ENCODE measurements around the gene SLIT1. TPM values are rescaled to one million over a fixed set of nuclear protein-coding genes. Genes with fewer than 3 reads are reported as not detected.

The SLIT1 gene
- total RNA-seq, 5 donors from 2014 or later (not counting 1 experiment from before 2014, with no cell fraction given), result 0.29 to 0.56 (median 0.49) TPM

- no peak overlapping the region for H3K27ac ChIP-seq (ENCODE audit: low read length)
- Mint-ChIP-seq H3K27me3 (no peaks in the 10 kb centered on the region), H3K36me3 (no peaks in the 10 kb centered on the region), H3K4me3 (no peak overlapping the region), H3K9me3 (no peaks in the 10 kb centered on the region), H3K27ac (no peak overlapping the region), H3K4me1 (no peaks in the 10 kb centered on the region)
- POLR2A ChIA-PET, result interaction anchor here in 1 of 2 donors (0.8 kb wide), 1 partner anchor 21 kb away, joined by 3 read pairs; no protein-coding TSS in a partner anchor
- no peaks in the 10 kb centered on the region for H3K9me3 ChIP-seq
- DNase-seq, result no peak
- CTCF ChIA-PET, result interaction anchor here in 1 of 2 donors (0.9 kb wide), 1 partner anchor 150 kb away, joined by 5 read pairs; no protein-coding TSS in a partner anchor
- H3K36me3 ChIP-seq (ENCODE audit: control insufficient read depth in 2 of 2, extremely low read depth in 1 of 2, insufficient read depth in 1 of 2, low read length in 1 of 2), result no peaks in the 10 kb centered on the region
- 41% methylated on average over 2 of the region's 4 CpGs for WGBS (ENCODE audit: insufficient coverage)
- H3K27me3 ChIP-seq (replicated peaks in 1 of 2; ENCODE audit: control insufficient read depth in 2 of 2, extremely low read depth in 1 of 2, insufficient read depth in 2 of 2, low read length in 1 of 2), result peaks cover 0 to 8% of the 10 kb centered on the region in 2 experiments
- ATAC-seq (replicated peaks in 1 of 4), result no peak
- H3K4me1 ChIP-seq (ENCODE audit: control insufficient read depth in 1 of 2, extremely low read depth in 1 of 2, insufficient read depth in 2 of 2, low read length in 2 of 2), result no peaks in the 10 kb centered on the region
- no peak overlapping the region for H3K4me3 ChIP-seq (ENCODE audit: control insufficient read depth in 1 of 2, extremely low read depth in 1 of 2, low read length in 1 of 2)
Measured at GRCh38 chr10:97058521-97058920, 127.2 kb downstream of the SLIT1 start.

DNA sequence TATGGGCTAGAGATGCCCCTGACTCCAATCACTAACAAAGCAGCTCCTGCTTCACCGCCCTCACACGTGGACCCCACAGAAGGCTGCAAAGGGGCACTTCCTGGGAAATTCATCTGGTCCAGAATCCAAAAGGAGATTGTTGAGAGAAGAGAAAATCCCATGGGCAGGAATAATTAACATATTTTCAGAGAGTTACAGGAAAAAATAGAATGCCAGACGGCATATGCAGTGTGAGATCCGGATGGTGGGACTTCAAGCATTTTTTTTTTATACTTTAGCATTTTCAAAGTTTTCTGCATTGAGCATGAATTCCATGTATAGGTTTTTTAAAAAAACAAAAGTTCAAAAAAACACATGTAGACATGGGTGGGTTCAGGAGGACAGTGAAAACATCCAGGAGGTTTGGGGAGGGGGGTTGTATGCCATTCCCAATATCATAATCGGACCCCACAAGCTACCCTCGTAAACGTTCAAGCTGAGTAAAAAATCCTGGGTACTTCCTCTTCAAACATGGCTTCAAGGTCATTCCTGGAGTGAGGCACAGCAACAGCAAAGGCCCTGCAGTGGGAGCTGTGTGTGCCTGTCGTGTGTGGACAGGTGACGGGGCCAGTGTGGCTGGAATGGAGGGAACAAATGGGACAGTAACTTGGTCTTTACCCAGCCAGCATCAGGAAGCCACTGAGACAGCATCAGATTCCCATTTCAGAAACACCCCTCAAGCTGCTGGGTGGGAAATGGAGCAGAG is 128.1 kb downstream of the SLIT1 start:
- ATAC-seq (replicated peaks in 1 of 4) (no peak), DNase-seq (no peak)
- Mint-ChIP-seq H3K9me3 (no peaks in the 10 kb centered on the region), H3K36me3 (no peaks in the 10 kb centered on the region), H3K27ac (no peak overlapping the region), H3K27me3 (no peaks in the 10 kb centered on the region), H3K4me3 (no peak overlapping the region), H3K4me1 (no peaks in the 10 kb centered on the region)
- CTCF ChIA-PET, result no interaction called here
- 83% methylated on average over 3 of the region's 9 CpGs for WGBS (ENCODE audit: insufficient coverage)
- no peak overlapping the region for H3K4me3 ChIP-seq (ENCODE audit: control insufficient read depth in 1 of 2, extremely low read depth in 1 of 2, low read length in 1 of 2)
- H3K27ac ChIP-seq (ENCODE audit: low read length), result no peak overlapping the region
- no peaks in the 10 kb centered on the region for H3K4me1 ChIP-seq (ENCODE audit: control insufficient read depth in 1 of 2, extremely low read depth in 1 of 2, insufficient read depth in 2 of 2, low read length in 2 of 2)
- POLR2A ChIA-PET, result interaction anchor here in 1 of 2 donors (0.8 kb wide), 1 partner anchor 20 kb away, joined by 3 read pairs; no protein-coding TSS in a partner anchor
- peaks cover 0 to 8% of the 10 kb centered on the region in 2 experiments for H3K27me3 ChIP-seq (replicated peaks in 1 of 2; ENCODE audit: control insufficient read depth in 2 of 2, extremely low read depth in 1 of 2, insufficient read depth in 2 of 2, low read length in 1 of 2)
- H3K36me3 ChIP-seq (ENCODE audit: control insufficient read depth in 2 of 2, extremely low read depth in 1 of 2, insufficient read depth in 1 of 2, low read length in 1 of 2), result no peaks in the 10 kb centered on the region
- H3K9me3 ChIP-seq, result no peaks in the 10 kb centered on the region

DNA sequence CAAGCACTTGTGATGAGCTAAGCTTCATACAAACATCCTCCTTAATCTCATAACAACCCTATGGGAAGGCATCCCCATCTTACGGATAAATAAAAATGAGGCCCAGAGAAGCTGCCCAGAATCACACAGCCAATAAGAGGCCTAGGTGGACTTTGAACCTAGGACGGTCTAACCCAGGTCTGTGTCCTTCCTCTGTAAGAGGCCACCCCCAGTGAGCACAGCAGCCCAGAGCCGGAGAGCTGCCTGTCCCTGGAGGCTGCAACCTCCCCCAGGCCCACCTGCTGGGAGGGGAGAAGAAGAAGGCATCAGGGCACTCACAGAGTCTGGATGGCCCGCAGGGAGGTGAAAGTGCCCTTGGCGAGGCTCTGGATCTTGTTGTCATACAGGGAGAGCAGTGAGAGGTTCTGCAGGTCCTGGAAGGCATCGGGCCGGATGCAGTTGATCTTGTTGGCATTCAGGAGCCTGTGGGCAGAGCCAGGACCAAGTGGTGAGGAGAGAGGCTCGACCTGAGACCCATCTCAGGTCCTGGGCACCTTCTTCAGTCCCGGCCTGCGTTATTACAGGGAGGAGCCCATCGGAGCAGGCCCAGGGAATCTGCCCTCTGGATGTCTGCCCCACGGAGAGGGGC is 129.6 kb downstream of the SLIT1 start:
- no peaks in the 10 kb centered on the region for H3K27me3 Mint-ChIP-seq
- no peak overlapping the region for H3K27ac Mint-ChIP-seq
- H3K4me3 ChIP-seq (ENCODE audit: control insufficient read depth in 1 of 2, extremely low read depth in 1 of 2, low read length in 1 of 2), result no peak overlapping the region
- H3K27me3 ChIP-seq (replicated peaks in 1 of 2; ENCODE audit: control insufficient read depth in 2 of 2, extremely low read depth in 1 of 2, insufficient read depth in 2 of 2, low read length in 1 of 2), result peaks cover 0 to 8% of the 10 kb centered on the region in 2 experiments
- DNase-seq, result no peak
- no peaks in the 10 kb centered on the region for H3K9me3 ChIP-seq
- ChIA-PET POLR2A (no interaction called here), CTCF (interaction anchor here (0.5 to 1.3 kb wide), 2 partner anchors 18 to 218 kb away, joined by 3 read pairs; no protein-coding TSS in a partner anchor)
- H3K36me3 ChIP-seq (ENCODE audit: control insufficient read depth in 2 of 2, extremely low read depth in 1 of 2, insufficient read depth in 1 of 2, low read length in 1 of 2), result no peaks in the 10 kb centered on the region
- 80% methylated on average over 9 of the region's 12 CpGs for WGBS (ENCODE audit: insufficient coverage)
- no peaks in the 10 kb centered on the region for H3K36me3 Mint-ChIP-seq
- H3K9me3 Mint-ChIP-seq, result no peaks in the 10 kb centered on the region
- no peak for ATAC-seq (replicated peaks in 1 of 4)
- H3K4me1 Mint-ChIP-seq, result no peaks in the 10 kb centered on the region
- H3K4me3 Mint-ChIP-seq, result no peak overlapping the region
- H3K4me1 ChIP-seq (ENCODE audit: control insufficient read depth in 1 of 2, extremely low read depth in 1 of 2, insufficient read depth in 2 of 2, low read length in 2 of 2), result no peaks in the 10 kb centered on the region
- H3K27ac ChIP-seq (ENCODE audit: low read length), result no peak overlapping the region

DNA sequence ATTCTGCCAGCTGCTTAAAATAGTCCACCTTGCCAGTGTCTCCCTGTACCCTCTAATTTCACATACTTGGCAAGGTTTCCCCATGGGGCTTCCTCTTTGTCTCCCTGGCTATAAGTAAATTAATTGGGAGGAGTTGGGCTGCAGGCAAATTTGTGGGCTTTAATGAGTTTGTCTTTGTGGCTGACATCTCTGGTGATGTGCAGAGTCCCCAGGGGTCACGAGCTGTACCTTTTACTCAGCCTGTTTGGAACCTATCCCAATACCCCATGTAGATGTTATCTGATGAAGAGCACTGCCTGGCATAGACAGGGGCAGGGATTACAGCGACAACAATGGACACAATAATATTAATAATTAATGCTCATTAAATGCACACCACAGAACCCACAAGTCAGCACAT is 132.5 kb downstream of the SLIT1 start:
- no peak overlapping the region for H3K4me3 Mint-ChIP-seq
- H3K9me3 Mint-ChIP-seq, result no peaks in the 10 kb centered on the region
- Histone ChIP-seq H3K36me3 (ENCODE audit: control insufficient read depth in 2 of 2, extremely low read depth in 1 of 2, insufficient read depth in 1 of 2, low read length in 1 of 2) (no peaks in the 10 kb centered on the region), H3K27ac (ENCODE audit: low read length) (no peak overlapping the region), H3K4me1 (ENCODE audit: control insufficient read depth in 1 of 2, extremely low read depth in 1 of 2, insufficient read depth in 2 of 2, low read length in 2 of 2) (no peaks in the 10 kb centered on the region), H3K9me3 (no peaks in the 10 kb centered on the region), H3K27me3 (replicated peaks in 1 of 2; ENCODE audit: control insufficient read depth in 2 of 2, extremely low read depth in 1 of 2, insufficient read depth in 2 of 2, low read length in 1 of 2) (peaks cover 0 to 22% of the 10 kb centered on the region in 2 experiments), H3K4me3 (ENCODE audit: control insufficient read depth in 1 of 2, extremely low read depth in 1 of 2, low read length in 1 of 2) (no peak overlapping the region)
- no CpG with 5 or more reads among the region's 2 CpGs for WGBS (ENCODE audit: insufficient coverage)
- peaks cover 5 to 9% of the 10 kb centered on the region in 2 donors for H3K27me3 Mint-ChIP-seq
- CTCF ChIA-PET, result no interaction called here
- H3K36me3 Mint-ChIP-seq, result no peaks in the 10 kb centered on the region
- ATAC-seq (replicated peaks in 1 of 4) (no peak), DNase-seq (no peak)
- POLR2A ChIA-PET, result no interaction called here
- no peak overlapping the region for H3K27ac Mint-ChIP-seq
- H3K4me1 Mint-ChIP-seq, result no peaks in the 10 kb centered on the region

DNA sequence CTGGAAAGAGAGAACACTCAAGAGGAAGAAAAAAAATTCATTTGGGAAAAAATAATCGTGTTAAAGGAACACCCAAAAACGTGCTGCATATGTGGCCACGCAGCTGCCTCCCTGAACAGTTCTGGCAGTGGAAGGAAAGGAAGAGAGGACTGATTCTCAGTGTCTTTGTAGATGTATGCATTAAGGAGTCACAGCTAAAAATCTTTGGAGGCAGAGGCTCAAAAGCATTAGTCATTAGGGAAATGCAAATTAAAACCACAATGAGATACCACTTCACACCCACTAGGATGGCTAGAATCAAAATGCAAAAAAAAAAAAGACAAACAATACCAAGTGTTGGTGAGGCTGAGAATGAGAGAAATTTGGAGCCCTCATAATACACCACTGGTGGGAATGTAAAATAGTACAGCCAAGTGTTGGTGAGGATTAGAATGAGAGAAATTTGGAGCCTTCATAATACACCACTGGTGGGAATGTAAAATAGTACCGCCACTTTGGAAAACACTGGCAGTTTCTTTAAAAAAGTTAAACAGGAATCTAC is 134.7 kb downstream of the SLIT1 start:
- Mint-ChIP-seq H3K36me3 (no peaks in the 10 kb centered on the region), H3K27ac (no peak overlapping the region), H3K4me1 (no peaks in the 10 kb centered on the region), H3K27me3 (peaks cover 5 to 11% of the 10 kb centered on the region in 2 donors), H3K4me3 (no peak overlapping the region), H3K9me3 (no peaks in the 10 kb centered on the region)
- H3K27ac ChIP-seq (ENCODE audit: low read length), result no peak overlapping the region
- H3K4me3 ChIP-seq (ENCODE audit: control insufficient read depth in 1 of 2, extremely low read depth in 1 of 2, low read length in 1 of 2), result no peak overlapping the region
- no peaks in the 10 kb centered on the region for H3K36me3 ChIP-seq (ENCODE audit: control insufficient read depth in 2 of 2, extremely low read depth in 1 of 2, insufficient read depth in 1 of 2, low read length in 1 of 2)
- ATAC-seq (replicated peaks in 1 of 4) (no peak), DNase-seq (no peak)
- whole genome bisulfite sequencing (ENCODE audit: insufficient coverage), result 57% methylated on average over 3 of the region's 4 CpGs
- no peaks in the 10 kb centered on the region for H3K4me1 ChIP-seq (ENCODE audit: control insufficient read depth in 1 of 2, extremely low read depth in 1 of 2, insufficient read depth in 2 of 2, low read length in 2 of 2)
- H3K9me3 ChIP-seq, result no peaks in the 10 kb centered on the region
- peaks cover 0 to 18% of the 10 kb centered on the region in 2 experiments for H3K27me3 ChIP-seq (replicated peaks in 1 of 2; ENCODE audit: control insufficient read depth in 2 of 2, extremely low read depth in 1 of 2, insufficient read depth in 2 of 2, low read length in 1 of 2)
- ChIA-PET POLR2A (no interaction called here), CTCF (no interaction called here)

- no peaks in the 10 kb centered on the region for H3K4me1 ChIP-seq (ENCODE audit: control insufficient read depth in 1 of 2, extremely low read depth in 1 of 2, insufficient read depth in 2 of 2, low read length in 2 of 2)
- no peak overlapping the region for H3K4me3 Mint-ChIP-seq
- peaks cover 5 to 11% of the 10 kb centered on the region in 2 donors for H3K27me3 Mint-ChIP-seq
- DNase-seq (no peak), ATAC-seq (replicated peaks in 1 of 4) (no peak)
- no peak overlapping the region for H3K27ac ChIP-seq (ENCODE audit: low read length)
- no peaks in the 10 kb centered on the region for H3K4me1 Mint-ChIP-seq
- no peaks in the 10 kb centered on the region for H3K36me3 Mint-ChIP-seq
- no peaks in the 10 kb centered on the region for H3K9me3 ChIP-seq
- WGBS (ENCODE audit: insufficient coverage), result 93% methylated on average over 3 of the region's 3 CpGs
- CTCF ChIA-PET, result no interaction called here
- peaks cover 0 to 19% of the 10 kb centered on the region in 2 experiments for H3K27me3 ChIP-seq (replicated peaks in 1 of 2; ENCODE audit: control insufficient read depth in 2 of 2, extremely low read depth in 1 of 2, insufficient read depth in 2 of 2, low read length in 1 of 2)
- H3K36me3 ChIP-seq (ENCODE audit: control insufficient read depth in 2 of 2, extremely low read depth in 1 of 2, insufficient read depth in 1 of 2, low read length in 1 of 2), result no peaks in the 10 kb centered on the region
- H3K4me3 ChIP-seq (ENCODE audit: control insufficient read depth in 1 of 2, extremely low read depth in 1 of 2, low read length in 1 of 2), result no peak overlapping the region
- no peaks in the 10 kb centered on the region for H3K9me3 Mint-ChIP-seq
- no peak overlapping the region for H3K27ac Mint-ChIP-seq
- POLR2A ChIA-PET, result no interaction called here
Measured at GRCh38 chr10:97050205-97050745, 135.5 kb downstream of the SLIT1 start.

Measured in T-cell (primary cell).